HG02970 (cell line): ENCODE results near the gene CIAPIN1.
"Not testable (repeated sequence)": the region's sequence is repeated elsewhere in the genome, so short reads cannot be mapped to it uniquely, and the experiment has no call there.

Experiments used
- ATAC-seq: cut with Tn5 transposase; IDR thresholded peaks from one replicate; pipeline ENCODE4 v1.9.1; 2021; ENCODE audit warnings: mild to moderate bottlenecking, moderate library complexity, moderate number of reproducible peaks; ENCODE audit not compliant: unreplicated experiment, low FRiP score

Gene CIAPIN1

GRCh38 chr16:57446531-57447185 is 527 bp downstream of the CIAPIN1 start:
- ATAC-seq: no peak

GRCh38 chr16:57445510-57445909 is 1.7 kb downstream of the CIAPIN1 start:
- no peak for ATAC-seq

DNA sequence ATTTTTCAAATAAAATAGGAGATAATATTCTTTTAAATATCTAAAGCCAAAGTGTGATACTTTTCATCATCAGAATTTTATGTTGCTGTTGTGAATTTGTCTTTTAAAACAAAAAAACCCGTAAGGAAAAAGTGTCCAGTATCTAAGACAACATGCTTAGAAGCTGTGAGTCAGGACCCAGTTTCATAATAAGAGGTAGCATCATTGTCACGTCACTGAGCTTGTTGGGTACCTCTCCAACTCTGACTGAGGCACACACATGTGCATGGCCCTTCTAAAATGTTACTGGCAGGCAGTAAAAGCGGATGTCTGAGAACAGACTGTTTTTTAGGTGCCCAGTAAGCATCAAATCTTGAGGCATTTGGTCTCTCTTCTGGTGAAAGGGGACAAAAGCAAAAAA is 2.5 kb downstream of the CIAPIN1 start:
- ATAC-seq: no peak

GRCh38 chr16:57440551-57440950 is 6.6 kb downstream of the CIAPIN1 start:
- not testable (repeated sequence) for ATAC-seq

DNA sequence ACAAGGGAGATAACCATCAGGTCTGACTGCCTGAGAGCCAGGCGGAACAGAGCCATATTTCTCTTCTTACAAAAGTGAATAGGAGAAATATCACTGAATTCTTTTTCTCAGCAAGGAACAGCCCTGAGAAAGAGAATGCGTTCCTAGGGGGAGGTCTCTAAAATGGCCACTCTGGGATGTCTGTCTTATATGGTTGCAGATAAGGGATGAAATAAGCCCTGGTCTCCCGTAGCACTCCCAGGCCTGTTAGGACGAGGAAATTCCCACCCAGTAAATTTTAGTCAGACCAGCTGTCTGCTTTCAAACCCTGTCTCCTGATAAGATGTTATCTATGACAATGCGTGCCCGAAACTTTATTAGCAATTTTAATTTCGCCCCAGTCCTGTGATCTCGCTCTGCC is 7.2 kb downstream of the CIAPIN1 start:
- ATAC-seq: not testable (repeated sequence)

DNA sequence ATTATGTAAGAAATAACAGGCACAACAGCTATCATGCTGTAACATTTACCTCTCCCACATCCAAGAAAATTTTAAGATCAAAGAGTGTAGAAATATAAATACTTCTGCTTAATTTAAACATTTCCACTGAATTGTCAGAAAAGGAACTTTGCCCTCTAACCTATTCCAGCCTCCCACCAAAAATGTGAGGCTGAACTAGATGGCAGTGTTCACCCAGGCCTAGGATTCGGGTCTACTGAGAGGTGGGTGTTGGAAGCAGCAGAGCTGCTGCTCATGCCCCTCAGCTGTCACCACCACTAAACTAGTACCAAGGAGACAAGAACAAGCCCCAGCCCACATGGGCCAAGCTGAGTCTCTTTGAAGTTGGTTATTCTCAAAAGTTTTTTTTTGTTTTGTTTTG is 11.3 kb downstream of the CIAPIN1 start:
- no peak for ATAC-seq

GRCh38 chr16:57434003-57434402 is 13.2 kb downstream of the CIAPIN1 start:
- ATAC-seq: no peak

DNA sequence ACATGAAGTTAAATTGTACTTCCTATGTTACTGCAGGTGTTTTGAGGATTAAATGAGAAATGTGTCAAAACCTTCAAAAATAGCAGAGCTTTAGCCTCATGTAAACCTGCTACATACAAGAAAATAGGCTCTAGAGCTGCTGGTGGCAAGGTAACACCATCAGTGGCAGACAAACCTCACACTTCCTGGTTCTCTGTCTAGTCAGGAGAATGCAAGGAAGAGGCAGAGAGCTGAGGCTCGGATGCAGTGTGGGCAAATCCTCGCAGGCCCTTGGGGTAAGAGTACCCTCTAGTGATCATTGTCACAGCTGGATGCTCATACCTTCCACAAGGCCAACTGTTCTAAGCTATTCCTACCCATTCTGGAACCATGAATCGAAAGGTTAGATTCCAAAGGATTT is 14.2 kb downstream of the CIAPIN1 start:
- no peak for ATAC-seq

- ATAC-seq: no peak
Observed at GRCh38 chr16:57432505-57432904, 14.7 kb downstream of the CIAPIN1 start.

DNA sequence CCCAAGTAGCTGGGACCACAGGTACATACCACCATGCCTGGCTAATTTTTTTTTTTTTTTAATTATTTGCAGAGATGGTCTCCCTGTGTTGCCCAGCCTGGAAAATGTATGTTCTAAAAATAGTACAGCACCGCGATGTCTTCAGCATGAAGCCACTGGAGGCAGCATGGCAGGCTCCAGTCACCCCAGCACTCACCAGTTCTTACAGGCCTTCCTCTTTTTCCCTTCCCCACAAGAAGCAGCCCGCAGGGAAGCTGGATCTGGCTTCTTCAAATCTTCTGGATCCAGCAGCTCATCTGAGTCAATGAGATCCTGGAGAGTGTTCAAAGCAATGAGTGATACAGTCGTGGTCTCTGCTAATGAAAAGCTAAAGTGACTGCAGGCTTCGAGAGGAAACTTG is 16.2 kb downstream of the CIAPIN1 start:
- no peak for ATAC-seq

DNA sequence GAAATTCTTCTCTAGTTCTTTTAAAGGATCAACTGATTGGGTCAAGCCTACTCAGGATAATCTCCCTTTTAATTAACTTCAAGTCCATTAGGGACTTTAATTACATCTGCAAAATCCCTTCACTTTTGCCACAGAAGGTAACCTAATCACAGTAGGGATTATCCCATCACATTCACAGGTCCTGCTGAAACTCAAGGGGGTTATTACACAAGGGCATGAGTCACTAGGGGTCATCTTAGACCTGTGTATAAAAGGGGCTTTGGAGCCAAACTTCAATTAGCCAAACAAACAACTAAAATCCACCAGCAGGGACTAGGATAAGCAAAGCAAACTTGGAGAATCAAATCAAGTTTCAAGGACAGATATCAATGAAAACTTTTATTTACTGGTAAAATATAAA is 19.4 kb downstream of the CIAPIN1 start:
- no peak for ATAC-seq

- no peak for ATAC-seq
Observed at GRCh38 chr16:57427307-57427706, 19.9 kb downstream of the CIAPIN1 start.

- ATAC-seq: no peak
Observed at GRCh38 chr16:57426356-57426755, 20.8 kb downstream of the CIAPIN1 start.

DNA sequence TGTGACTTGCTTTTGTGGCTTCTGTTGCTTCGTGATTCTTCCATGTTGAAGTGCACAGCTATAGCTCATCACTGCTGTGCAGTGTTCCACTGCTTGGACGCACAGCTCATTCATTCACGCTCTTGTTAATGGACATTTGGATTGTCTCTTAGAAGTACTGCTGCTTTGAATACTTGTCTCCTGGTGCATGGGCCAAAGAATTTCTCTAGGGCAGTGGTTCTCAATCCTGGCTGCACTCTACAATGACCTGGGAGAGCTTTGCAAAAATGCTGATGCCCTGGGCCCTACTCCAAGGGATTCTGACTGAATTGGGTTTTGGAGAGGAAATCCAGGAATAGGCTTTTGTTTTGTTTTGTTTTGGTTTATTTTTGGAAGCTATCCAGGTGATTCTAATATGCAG is 22.6 kb downstream of the CIAPIN1 start:
- no peak for ATAC-seq

DNA sequence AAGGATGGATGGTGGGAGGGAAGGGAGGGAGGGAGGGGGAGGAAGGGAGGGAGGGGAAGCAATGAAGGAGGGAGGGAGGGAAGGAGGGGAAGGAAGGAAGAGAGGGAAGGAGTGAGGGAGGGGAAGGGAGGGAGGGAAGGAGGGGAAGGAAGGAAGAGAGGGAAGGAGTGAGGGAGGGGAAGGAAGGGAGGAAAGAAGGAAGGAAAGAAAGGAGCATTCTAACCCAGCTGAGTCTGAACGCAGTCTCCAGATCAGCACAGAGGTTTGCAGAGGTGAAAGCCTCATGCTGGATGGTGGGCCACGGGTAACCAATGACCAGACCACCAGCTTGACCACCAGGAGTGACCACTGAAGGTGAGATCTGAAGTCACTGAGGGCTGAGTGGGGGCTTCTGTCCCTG is 24.0 kb downstream of the CIAPIN1 start:
- ATAC-seq: no peak

GRCh38 chr16:57422026-57422944 is 24.9 kb downstream of the CIAPIN1 start:
- no peak for ATAC-seq

DNA sequence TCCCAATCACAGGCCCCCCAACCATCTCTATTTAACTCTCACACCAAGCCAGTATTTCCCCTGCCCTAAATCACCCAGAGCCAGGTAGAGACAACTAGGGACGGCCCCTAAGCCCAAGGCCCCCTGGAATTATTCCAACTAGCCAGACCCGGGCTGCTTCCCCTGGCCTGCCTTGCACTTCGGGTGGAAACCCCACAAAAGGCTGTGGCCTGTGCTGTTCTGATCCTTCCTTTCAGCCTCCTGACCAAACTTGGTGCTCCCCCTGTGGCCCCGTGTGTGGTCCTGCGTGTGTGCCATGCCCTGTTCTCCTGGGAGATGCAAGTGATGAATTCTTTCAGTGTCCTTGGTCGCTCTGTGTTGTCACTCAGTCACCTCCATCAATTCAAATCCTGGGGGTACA is 27.7 kb downstream of the CIAPIN1 start:
- ATAC-seq: no peak

GRCh38 chr16:57416084-57416483 is 31.1 kb downstream of the CIAPIN1 start:
- no peak for ATAC-seq

DNA sequence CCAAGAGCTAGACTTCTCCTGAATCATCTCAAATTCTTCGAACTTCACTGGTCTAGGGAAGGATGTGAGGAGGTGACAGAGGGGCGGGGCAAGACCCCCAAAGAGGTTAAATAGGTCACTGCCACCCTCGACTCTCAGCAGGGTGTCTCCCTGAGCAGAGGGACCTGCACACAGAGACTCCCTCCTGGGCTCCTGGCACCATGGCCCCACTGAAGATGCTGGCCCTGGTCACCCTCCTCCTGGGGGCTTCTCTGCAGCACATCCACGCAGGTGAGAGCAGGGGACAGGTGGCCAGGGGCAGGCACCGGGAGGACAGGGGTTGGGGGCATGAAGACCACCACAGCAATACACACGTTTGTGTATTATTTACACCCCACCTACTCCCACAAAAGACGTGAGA is 33.5 kb downstream of the CIAPIN1 start:
- ATAC-seq: no peak

DNA sequence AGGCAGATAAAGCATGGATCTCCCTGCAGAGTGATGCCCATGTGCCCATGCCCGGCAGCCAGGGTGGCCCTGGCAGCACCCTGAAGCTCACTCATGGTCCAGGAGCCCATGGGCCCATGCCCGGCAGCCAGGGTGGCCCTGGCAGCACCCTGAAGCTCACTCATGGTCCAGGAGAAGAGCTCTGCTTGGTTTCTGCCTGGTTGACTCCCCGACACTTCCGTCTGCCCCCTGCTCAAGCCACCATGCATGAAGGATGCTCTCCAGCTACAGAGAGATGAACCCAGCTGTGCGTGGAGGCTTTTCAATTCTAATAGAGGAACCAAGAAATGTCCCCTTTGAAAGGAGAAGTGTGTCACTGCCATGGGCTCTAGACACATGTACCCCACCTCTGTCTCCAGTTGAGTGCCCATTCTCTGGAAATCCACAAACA is 33.9 kb downstream of the CIAPIN1 start:
- no peak for ATAC-seq

DNA sequence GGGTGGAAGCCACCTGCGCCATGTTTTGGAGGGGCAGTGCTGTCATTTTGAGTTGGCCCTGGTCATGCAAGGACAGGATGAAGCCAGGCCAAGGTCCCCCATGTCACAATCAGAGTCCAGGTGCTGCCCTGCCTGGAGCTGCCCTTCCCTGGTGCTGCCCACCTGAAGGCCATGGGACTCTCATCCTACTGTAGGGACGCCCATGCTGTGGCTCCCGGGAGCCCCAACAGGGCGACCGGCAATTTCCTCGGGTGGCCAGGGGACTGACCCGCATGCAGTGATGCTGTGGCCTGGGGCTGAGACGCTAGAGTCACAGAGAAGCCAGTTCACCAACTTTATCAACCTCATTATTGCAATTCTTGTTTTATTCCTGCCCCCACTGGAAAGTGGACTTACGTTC is 34.6 kb downstream of the CIAPIN1 start:
- no peak for ATAC-seq
